Urothelium cell line (cell line): ENCODE results near the gene SPTLC1.

Source experiments
- DNase-seq: peaks from one replicate; pipeline ENCODE4 v3.0.0; 2011; ENCODE audit warnings: low spot score, mixed read lengths
- FAIRE-seq: peaks from 2 replicates; lab custom pipeline; 2011; peaks lifted over from hg19 to GRCh38; lab: Jason Lieb, UNC

Gene SPTLC1

DNA sequence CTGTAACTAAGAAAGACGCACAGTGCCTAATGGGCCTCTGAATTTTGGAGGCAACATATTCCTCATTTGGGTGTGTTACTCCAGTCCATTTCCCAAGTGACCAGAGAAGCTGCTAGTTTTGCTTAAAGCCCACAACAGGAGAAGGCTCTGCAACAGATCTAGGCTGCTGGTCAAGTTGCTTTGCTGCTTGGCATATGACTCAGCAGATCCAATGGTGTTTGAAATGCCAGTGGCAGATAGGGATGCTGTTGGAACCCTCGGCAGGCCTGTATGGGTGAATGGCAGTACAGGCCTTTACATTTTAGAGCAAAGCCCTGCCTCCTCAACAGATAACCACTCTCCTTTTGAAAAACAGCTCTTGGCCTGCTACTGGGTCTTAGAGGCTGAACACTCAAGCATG, 129.0 kb downstream of the SPTLC1 start:
- FAIRE-seq (no peak), DNase-seq (no peak)

DNA sequence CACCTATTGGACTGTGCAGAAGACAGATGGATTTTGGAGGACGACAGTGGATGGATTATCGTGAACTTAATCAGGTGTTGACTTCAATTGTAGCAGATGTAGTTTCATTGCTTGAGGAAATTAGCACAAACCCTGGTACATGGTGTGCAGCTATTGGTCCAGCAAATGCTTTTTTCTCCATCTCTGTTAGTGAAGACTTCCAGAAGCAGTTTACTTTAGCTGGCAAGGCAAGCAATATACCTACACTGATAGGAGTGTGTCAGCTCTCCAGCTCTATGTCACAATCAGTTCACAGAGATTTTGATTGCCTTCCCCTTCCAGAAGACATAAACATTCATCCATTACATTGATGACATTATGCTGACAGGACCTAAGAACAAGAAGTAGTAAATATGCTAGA, 129.5 kb downstream of the SPTLC1 start:
- FAIRE-seq (no peak), DNase-seq (no peak)
